SK-N-SH treated with all-trans-retinoic acid at 6 μM for 48 hours (cell line): ENCODE measurements around the gene GRK5.

ENCODE experiments used
- ATAC-seq: fragments of 200-7000 bp; cut with Tn5 transposase; 3 replicates; pipeline ENCODE4 v1.9.1; 2020; ENCODE audit warnings: mild to moderate bottlenecking, moderate library complexity
- ARNTL ChIP-seq: fragments of 450-650 bp; formaldehyde crosslinking; IDR thresholded peaks from 2 replicates; pipeline ENCODE4 v1.5.0; 2020; ENCODE audit warnings: low read depth, mild to moderate bottlenecking, moderate library complexity, borderline replicate concordance
- BACH2 ChIP-seq: fragments of 250-450 bp; sonication (Bioruptor Pico); IDR thresholded peaks from 2 replicates; pipeline ENCODE4 v1.9.0; 2021; ENCODE audit warnings: mild to moderate bottlenecking, borderline replicate concordance
- CREB5 ChIP-seq: fragments of 250-450 bp; sonication (Bioruptor Pico); IDR thresholded peaks from 2 replicates; pipeline ENCODE4 v1.5.1; 2020; ENCODE audit warnings: low read depth, mild to moderate bottlenecking, moderate library complexity
- CSDC2 ChIP-seq: fragments of 250-450 bp; sonication (Bioruptor Pico); IDR thresholded peaks from 2 replicates; pipeline ENCODE4 v1.5.0; 2020; ENCODE audit warnings: mild to moderate bottlenecking, moderate library complexity
- ISL1 ChIP-seq: fragments of 250-450 bp; sonication (Bioruptor Pico); IDR thresholded peaks from 2 replicates; pipeline ENCODE4 v2.1.2; 2022; ENCODE audit warnings: mild to moderate bottlenecking, moderate library complexity
- OSR1 ChIP-seq: fragments of 250-450 bp; sonication (Bioruptor Pico); IDR thresholded peaks from 2 replicates; pipeline ENCODE4 v1.8.0; 2022; ENCODE audit warnings: moderate library complexity, mild to moderate bottlenecking, inconsistent platforms
- PATZ1 ChIP-seq: fragments of 250-450 bp; sonication (Bioruptor Pico); IDR thresholded peaks from 2 replicates; pipeline ENCODE4 v1.8.0; 2020; ENCODE audit warnings: mild to moderate bottlenecking, moderate library complexity, borderline replicate concordance
- POU6F1 ChIP-seq: fragments of 250-450 bp; sonication (Bioruptor Pico); IDR thresholded peaks from 2 replicates; pipeline ENCODE4 v1.8.0; 2021; ENCODE audit warnings: low read depth, mild to moderate bottlenecking, moderate library complexity, borderline replicate concordance
- PPARA ChIP-seq: fragments of 250-450 bp; sonication (Bioruptor Pico); IDR thresholded peaks from 2 replicates; pipeline ENCODE4 v1.5.0; 2020; ENCODE audit warnings: mild to moderate bottlenecking, borderline replicate concordance
- RARB ChIP-seq: fragments of 250-450 bp; sonication (Bioruptor Pico); IDR thresholded peaks from 2 replicates; pipeline ENCODE4 v1.8.0; 2021; ENCODE audit warnings: mild to moderate bottlenecking, moderate library complexity
- SNAI2 ChIP-seq: fragments of 250-450 bp; sonication (Bioruptor Pico); IDR thresholded peaks from 2 replicates; pipeline ENCODE4 v1.5.0; 2020; ENCODE audit warnings: mild to moderate bottlenecking, moderate library complexity
- TCF4 ChIP-seq: fragments of 250-450 bp; sonication (Bioruptor Pico); IDR thresholded peaks from 2 replicates; pipeline ENCODE4 v1.8.0; 2021; ENCODE audit warnings: mild to moderate bottlenecking, moderate library complexity, borderline replicate concordance
- TOX ChIP-seq: fragments of 250-450 bp; sonication (Bioruptor Pico); IDR thresholded peaks from 2 replicates; pipeline ENCODE4 v1.8.0; 2021; ENCODE audit warnings: mild to moderate bottlenecking, moderate library complexity, borderline replicate concordance
- TSHZ2 ChIP-seq: fragments of 250-450 bp; sonication (Bioruptor Pico); IDR thresholded peaks from 2 replicates; pipeline ENCODE4 v1.5.0; 2020; ENCODE audit warnings: mild to moderate bottlenecking, moderate library complexity
- ZFP3 ChIP-seq: fragments of 250-450 bp; sonication (Bioruptor Pico); IDR thresholded peaks from 2 replicates; pipeline ENCODE4 v1.5.0; 2020; ENCODE audit warnings: mild to moderate bottlenecking, moderate library complexity
- ZFP30 ChIP-seq: fragments of 450-650 bp; formaldehyde crosslinking; IDR thresholded peaks from 2 replicates; pipeline ENCODE4 v1.5.0; 2022; ENCODE audit warnings: mild to moderate bottlenecking, moderate library complexity
- ZNF565 ChIP-seq: fragments of 450-650 bp; formaldehyde crosslinking; conservative IDR thresholded peaks from 2 replicates; pipeline ENCODE4 v1.5.0; 2020; ENCODE audit warnings: low read depth, mild to moderate bottlenecking, moderate library complexity
- ZNF70 ChIP-seq: fragments of 450-650 bp; formaldehyde crosslinking; IDR thresholded peaks from 2 replicates; pipeline ENCODE4 v1.5.0; 2020; ENCODE audit warnings: mild to moderate bottlenecking, moderate library complexity
- ZNF8 ChIP-seq: fragments of 450-650 bp; formaldehyde crosslinking; IDR thresholded peaks from 2 replicates; pipeline ENCODE4 v1.5.0; 2020; ENCODE audit warnings: mild to moderate bottlenecking, moderate library complexity

Gene GRK5

GRCh38 chr10:119454316-119454715, 246.9 kb downstream of the GRK5 start:
- ATAC-seq, result no peak
- TF ChIP-seq BACH2 (CRISPR knock-in tag) (no peak), RARB (CRISPR knock-in tag) (no peak), PATZ1 (CRISPR knock-in tag) (no peak), ZFP3 (CRISPR knock-in tag) (no peak), TCF4 (CRISPR knock-in tag) (no peak), TOX (no peak), CSDC2 (CRISPR knock-in tag) (no peak), ISL1 (CRISPR knock-in tag) (no peak), ZNF8 (CRISPR knock-in tag) (no peak), OSR1 (CRISPR knock-in tag) (no peak), ARNTL (no peak), ZNF565 (CRISPR knock-in tag) (no peak), SNAI2 (CRISPR knock-in tag) (no peak), ZFP30 (no peak)

- no peak for ATAC-seq
- no peak for TF ChIP-seq BACH2 (CRISPR knock-in tag)
- TF ChIP-seq OSR1 (CRISPR knock-in tag), result no peak
- no peak for TF ChIP-seq PATZ1 (CRISPR knock-in tag)
Observed at GRCh38 chr10:119454990-119455389, 247.6 kb downstream of the GRK5 start.

- no peak for ATAC-seq
- TF ChIP-seq ZFP30 (no peak), CREB5 (no peak), ZFP3 (CRISPR knock-in tag) (no peak), ZNF70 (no peak), SNAI2 (CRISPR knock-in tag) (no peak), BACH2 (CRISPR knock-in tag) (no peak), TCF4 (CRISPR knock-in tag) (no peak), PPARA (CRISPR knock-in tag) (no peak), ZNF565 (CRISPR knock-in tag) (no peak), ISL1 (CRISPR knock-in tag) (no peak), POU6F1 (no peak), ZNF8 (CRISPR knock-in tag) (no peak), TSHZ2 (no peak), CSDC2 (CRISPR knock-in tag) (no peak), OSR1 (CRISPR knock-in tag) (no peak)
Observed at GRCh38 chr10:119455609-119456434, 248.5 kb downstream of the GRK5 start.
